Dermis blood vessel endothelial cell (primary cell): ENCODE data around the gene RNF133. TPM values are rescaled to one million over a fixed set of nuclear protein-coding genes. Genes with fewer than 3 reads are reported as not detected.

ENCODE experiments used
- DNase-seq: peaks from one replicate; pipeline ENCODE4 v3.0.0; 2010
- total RNA-seq: library from RNA; depleted of rRNA; stranded (reverse); fragments of >200 nt; gene quantifications from 2 replicates; pipeline ENCODE4 v1.2.3, GENCODE V29; 2014

The RNF133 gene, protein sequence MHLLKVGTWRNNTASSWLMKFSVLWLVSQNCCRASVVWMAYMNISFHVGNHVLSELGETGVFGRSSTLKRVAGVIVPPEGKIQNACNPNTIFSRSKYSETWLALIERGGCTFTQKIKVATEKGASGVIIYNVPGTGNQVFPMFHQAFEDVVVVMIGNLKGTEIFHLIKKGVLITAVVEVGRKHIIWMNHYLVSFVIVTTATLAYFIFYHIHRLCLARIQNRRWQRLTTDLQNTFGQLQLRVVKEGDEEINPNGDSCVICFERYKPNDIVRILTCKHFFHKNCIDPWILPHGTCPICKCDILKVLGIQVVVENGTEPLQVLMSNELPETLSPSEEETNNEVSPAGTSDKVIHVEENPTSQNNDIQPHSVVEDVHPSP
- total RNA-seq: 0.60 and 2.0 TPM in 2 replicates

DNA sequence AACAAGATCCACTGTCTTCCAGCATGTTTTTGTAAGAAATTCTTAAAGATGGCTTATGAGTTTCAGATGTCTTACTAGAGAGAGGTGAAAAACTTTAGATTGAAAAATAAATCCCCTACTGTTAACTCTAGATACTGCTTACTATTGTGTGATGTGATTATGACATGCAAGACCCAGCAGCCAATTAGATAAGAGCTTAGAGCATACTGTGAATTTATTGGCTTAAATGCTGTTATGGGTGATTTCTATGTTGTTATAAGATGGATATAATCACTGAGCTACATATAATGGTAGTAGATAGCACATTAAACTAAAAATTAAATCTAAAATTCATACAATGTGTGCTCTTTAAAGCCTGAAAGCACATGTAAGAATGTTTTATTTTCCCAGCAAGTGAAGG lies at the start of gene RNF133:
Gene RNF133, minus strand, starts transcription at position 101 of the 400 bp plus-strand sequence. CDS start 199 bp downstream, outside the sequence.
- no peak for DNase-seq

DNA sequence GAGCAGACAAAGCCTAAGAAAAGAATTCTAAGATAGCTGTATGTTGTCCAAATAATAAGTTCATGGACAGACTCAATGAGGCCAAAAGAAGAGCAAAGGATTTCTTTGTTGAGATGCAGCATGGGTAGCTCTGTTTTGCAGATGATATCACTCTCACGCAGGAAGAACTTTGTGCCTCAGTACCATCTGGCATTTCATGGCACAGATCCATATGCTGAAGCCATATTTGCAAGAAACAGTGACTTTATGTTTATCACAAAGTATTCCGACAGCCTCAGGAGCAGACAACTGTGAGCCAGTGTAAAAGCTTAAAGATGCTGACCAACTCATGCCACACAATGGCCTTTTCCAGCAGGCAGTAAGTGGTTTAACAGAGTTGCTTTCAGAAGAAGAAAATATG lies 49.3 kb upstream of the RNF133 start:
- no peak for DNase-seq

DNA sequence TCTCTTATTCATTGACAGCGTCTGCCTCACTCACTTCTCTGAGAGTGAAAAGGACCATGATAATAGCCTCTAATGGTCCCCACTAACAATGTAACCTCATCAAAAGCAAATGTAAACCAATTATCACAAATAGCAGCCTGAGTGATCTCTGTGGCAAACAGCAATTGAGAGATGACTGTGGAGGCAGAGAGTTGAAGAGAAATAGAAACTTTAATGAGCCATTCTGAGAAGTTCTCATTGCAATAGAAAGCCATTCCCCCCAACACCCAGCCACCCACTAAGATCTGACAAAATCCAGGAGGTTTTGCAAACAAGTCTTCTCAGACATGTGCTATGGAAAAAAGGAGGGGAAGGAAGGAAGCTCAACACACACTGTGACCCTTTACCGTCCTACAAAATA lies 48.0 kb upstream of the RNF133 start:
- no peak for DNase-seq

DNA sequence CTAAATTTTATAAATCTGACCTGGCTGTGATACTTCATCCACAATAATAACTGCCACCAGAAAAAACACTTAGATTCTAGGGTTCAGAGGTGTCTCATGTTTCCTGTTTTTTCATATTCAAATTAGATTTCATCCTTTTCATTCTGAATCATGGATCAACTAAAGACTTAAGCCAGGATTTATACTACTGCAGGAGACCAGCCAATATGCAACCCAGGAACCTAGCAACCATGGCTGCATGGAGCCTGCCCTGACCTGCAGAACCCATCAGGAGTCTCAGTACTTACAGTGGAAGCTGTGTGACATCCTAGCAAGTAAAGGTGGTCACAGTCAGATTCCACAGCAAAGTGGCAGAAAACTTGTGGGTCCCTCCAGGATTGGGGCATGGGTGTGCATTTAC lies 44.3 kb upstream of the RNF133 start:
- DNase-seq: peak; percentile 14

DNA sequence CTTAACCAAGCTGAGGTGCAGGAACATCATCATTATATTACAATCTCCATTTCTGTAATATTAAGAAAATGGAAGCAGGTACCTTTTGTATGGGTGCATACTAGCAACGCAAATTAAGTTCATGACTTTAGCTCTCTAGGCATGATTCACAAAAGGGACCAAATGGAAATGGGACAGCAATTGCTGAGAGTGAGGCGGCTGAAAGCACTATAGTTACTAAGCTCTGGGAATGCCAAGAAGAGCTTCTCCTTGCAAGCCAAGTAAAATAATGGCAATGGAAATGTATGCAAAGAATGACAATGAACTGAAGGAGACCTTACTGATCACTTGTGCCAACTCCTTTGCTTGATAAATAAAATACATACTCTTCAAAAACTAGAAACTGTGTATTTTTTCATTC lies 40.0 kb upstream of the RNF133 start:
- DNase-seq: no peak

GRCh38 chr7:122736183-122736582 lies 37.3 kb upstream of the RNF133 start:
- DNase-seq: peak; percentile 28

GRCh38 chr7:122727759-122728158 lies 28.8 kb upstream of the RNF133 start:
- no peak for DNase-seq

- DNase-seq: no peak
Measured at GRCh38 chr7:122727354-122727753, 28.4 kb upstream of the RNF133 start.

GRCh38 chr7:122726881-122727280 lies 28.0 kb upstream of the RNF133 start:
- DNase-seq: no peak

DNA sequence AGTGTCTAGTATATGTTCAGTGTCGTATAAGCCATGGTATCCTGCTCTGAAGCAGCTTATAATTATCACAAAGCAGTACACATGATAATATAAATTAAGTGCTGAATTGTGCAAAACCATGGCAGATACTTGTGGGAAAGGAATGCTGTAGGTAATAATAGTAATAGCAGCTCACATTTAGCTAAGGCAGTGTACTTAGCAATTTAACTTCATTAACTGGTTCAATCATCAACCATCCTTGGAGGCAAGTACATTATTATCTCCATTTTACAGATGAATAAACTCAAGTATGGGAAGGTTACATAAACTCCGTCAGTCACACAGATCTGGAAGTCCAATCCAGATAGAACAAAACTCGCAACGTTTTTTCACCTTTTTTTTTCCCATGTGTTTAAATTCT lies 25.4 kb upstream of the RNF133 start:
- no peak for DNase-seq

DNA sequence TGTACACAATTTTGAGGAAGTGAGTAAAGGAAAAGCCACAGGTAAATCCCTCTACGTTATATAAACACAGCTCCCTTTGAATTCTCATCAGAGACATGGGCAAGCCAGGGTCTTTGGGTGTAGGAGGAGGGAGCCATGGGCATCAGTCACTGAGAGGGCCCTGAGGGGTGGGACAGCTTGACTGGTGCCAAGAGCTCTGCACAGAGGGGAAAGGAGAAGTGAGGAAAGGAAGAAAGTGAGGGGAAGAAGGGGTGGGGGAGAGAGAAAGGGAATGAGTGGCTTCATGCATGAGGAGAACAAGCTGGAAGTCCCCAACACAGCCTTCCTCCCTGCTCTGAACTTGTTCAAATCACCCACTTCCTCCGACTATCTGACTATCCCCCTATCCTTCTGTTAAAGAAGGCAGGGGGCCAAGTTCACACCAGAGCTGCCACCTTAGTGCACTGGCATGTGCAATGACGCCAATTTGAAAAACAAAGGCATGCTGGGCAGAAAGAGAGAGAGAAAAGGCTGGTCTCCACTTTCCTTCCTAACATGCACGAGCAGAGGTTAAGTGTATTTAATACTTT lies 20.2 kb upstream of the RNF133 start:
- DNase-seq: no peak

GRCh38 chr7:122717356-122718089 lies 18.6 kb upstream of the RNF133 start:
- no peak for DNase-seq

GRCh38 chr7:122715183-122715582 lies 16.3 kb upstream of the RNF133 start:
- no peak for DNase-seq

- no peak for DNase-seq
Measured at GRCh38 chr7:122710916-122711315, 12.0 kb upstream of the RNF133 start.

- no peak for DNase-seq
Measured at GRCh38 chr7:122709930-122710646, 11.2 kb upstream of the RNF133 start.

DNA sequence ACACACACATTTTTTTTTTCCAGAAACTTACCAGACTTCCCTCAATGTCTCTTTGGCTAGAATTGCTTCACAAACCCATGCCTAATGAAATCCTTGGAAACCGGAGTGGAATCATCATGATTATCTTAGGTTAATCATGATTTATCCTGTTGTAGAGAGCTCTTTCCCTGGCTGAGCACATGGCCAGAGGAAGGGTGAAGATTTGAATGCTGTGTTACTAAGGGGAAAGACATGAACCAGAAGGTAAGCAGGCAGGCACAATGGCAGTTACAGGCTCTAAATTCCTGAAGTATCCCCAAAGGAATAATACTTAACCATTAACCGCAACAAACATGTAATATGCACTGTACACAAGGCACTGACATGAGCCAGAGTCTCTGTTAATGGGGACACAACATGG lies 7.9 kb upstream of the RNF133 start:
- DNase-seq: no peak

DNA sequence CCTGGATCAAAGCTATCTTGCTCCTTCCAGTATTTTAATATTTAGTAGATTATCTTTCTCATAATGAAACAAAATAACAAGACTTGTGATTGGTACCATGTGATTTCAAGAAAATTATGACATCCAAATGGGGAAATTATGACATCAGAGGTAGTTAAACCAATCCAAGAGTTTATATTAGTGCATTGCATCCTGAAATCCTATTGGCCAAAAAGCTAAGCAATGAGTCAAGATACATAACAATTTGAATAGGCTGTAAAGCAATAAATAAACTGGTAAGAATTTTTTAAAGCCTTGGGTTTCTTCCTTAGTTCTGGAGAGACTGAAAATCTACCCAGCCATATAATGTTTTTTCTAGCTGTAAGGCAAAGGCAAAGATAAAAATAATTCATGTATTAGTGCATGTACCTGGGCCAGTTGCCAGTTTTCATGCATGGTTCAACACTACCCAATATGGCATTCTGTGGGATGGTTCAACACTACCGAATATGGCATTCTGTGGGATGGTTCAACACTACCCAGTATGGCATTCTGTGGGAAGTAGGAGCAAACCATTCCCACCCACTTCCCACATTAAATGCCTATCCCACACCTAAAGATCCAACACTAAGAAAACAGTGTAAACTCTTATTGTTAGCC lies 4.1 kb upstream of the RNF133 start, which contains the start of gene RNF148:
Gene RNF148, minus strand, starts transcription at position 51 of the 639 bp plus-strand sequence. CDS start 172 bp downstream, outside the sequence.
- DNase-seq: no peak

GRCh38 chr7:122695816-122696215 lies 3.1 kb downstream of the RNF133 start:
- no peak for DNase-seq

DNA sequence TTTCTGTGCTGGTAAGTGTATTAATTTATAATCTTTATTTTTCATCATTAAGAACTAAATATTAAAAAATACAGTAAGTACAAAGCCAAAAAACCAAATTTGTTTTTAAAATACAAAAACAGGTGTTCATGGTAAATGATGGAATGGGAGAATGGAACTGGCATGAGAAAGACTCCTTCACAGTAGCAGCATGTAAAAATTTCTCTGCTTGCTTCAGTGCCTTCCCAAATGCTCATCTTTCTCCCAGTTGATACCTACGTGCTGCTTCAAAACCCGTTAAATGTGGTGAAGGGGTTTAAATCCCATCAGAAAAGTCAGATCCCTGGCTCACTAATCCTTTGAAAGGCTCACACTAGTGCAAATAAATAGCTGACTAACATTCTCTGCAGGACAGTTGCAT lies 4.2 kb downstream of the RNF133 start:
- DNase-seq: no peak

DNA sequence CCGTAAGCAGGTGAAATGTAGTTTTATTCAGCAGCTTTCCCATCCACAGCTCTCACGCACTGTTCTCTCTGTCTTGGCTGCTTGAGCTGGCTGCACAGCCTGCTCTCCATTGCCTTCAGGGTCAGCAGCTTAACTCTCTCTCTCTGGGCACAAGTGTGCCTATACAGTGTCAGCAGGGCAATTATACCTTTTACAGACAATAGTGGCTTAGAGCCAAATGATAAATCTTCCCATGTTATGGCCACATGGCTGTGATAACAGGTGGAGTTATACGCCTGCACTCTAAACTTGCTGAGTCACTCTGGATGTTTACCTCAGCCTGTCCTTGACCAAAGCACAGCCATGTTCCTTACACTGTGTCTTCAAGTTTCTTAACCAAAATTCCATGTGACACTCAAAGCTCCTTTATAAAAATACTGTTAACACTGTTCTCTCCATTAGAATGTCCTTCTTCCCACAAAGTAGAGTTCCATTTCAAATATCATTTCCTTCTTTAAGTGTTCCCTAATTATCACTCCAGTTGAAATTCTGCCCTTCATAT lies 6.1 kb downstream of the RNF133 start:
- DNase-seq: peak; percentile 12

GRCh38 chr7:122691569-122692235 lies 7.2 kb downstream of the RNF133 start:
- DNase-seq: no peak
